ENCODE measurements around the gene WDR87. TPM values are rescaled to one million over a fixed set of nuclear protein-coding genes. Genes with fewer than 3 reads are reported as not detected.

Gene WDR87
- total and polyA plus RNA-seq, 9 of the 15 experiments (the other 6 are each of a cell fraction or from before 2014, with no cell fraction given): not detected

- Histone ChIP-seq H2AFZ (ENCODE audit: low read depth, low read length) (no peak overlapping the region), H3K9me3 (replicated peaks; ENCODE audit: control insufficient read depth, insufficient read depth, low read depth, low read length) (no peaks in the 10 kb centered on the region), H3K4me2 (ENCODE audit: insufficient read depth, low read length) (no peak overlapping the region), H3K27me3 (ENCODE audit: control insufficient read depth in 2 of 2, insufficient read depth in 2 of 2, low read length in 2 of 2) (no peaks in the 10 kb centered on the region), H3K9me1 (ENCODE audit: control insufficient read depth, insufficient read depth, low read length) (no peaks in the 10 kb centered on the region), H3K4me3 (no peak overlapping the region), H3K4me1 (replicated peaks in 1 of 2; ENCODE audit: control insufficient read depth in 2 of 2, insufficient read depth in 2 of 2, low read length in 2 of 2) (no peaks in the 10 kb centered on the region; a peak in 1 of 5 replicates), H3K9ac (ENCODE audit: insufficient read depth in 1 of 2, low read depth in 2 of 2, low read length in 2 of 2) (no peak overlapping the region), H3K79me2 (ENCODE audit: control insufficient read depth, insufficient read depth, low read length) (no peaks in the 10 kb centered on the region), H4K20me1 (replicated peaks; ENCODE audit: control insufficient read depth, insufficient read depth, low read length) (no peaks in the 10 kb centered on the region), H3K27ac (ENCODE audit: extremely low read depth, low read depth, low read length) (no peak overlapping the region), H3K36me3 (ENCODE audit: control insufficient read depth, insufficient read depth, low read length) (no peaks in the 10 kb centered on the region)
- TF ChIP-seq CCNT2 (IDR thresholded peaks at IDR 0.05; ENCODE audit: borderline replicate concordance, extremely low read depth, insufficient read length, low read depth, low read length) (no peak), ZNF444 (CRISPR knock-in tag; IDR thresholded peaks at IDR 0.05) (no peak), ZNF253 (CRISPR knock-in tag; conservative IDR thresholded peaks at IDR 0.05) (no peak), RNF219 (CRISPR knock-in tag; IDR thresholded peaks at IDR 0.05) (no peak), BCLAF1 (IDR thresholded peaks at IDR 0.05; ENCODE audit: borderline replicate concordance in 1 of 2, control insufficient read depth in 1 of 2, low read depth in 2 of 2, low read length in 1 of 2) (no peak), ZNF354B (CRISPR knock-in tag; IDR thresholded peaks at IDR 0.05) (no peak), BRD9 (IDR thresholded peaks at IDR 0.05; ENCODE audit: low read depth, partially characterized antibody) (no peak), CHAMP1 (IDR thresholded peaks at IDR 0.05) (no peak), HINFP (tag; conservative IDR thresholded peaks at IDR 0.05; ENCODE audit: low read depth) (no peak), KLF6 (CRISPR knock-in tag; IDR thresholded peaks at IDR 0.05; ENCODE audit: borderline replicate concordance) (no peak)
- 32% methylated on average over 10 of the region's 10 CpGs for WGBS (ENCODE audit: insufficient coverage, low coverage, missing lambda C conversion rate)
- in situ Hi-C loops (cut with MboI) (loop anchor here (10.0 kb wide), 1 partner anchor 299 kb away; the partner anchor contains the start of gene DPF1), intact Hi-C loops (cut with micrococcal nuclease) (no loop called here)
- FAIRE-seq (no peak), DNase-seq (ENCODE audit: extremely low read depth in 1 of 4, low spot score in 3 of 4) (no peak), ATAC-seq (no peak)
- BruUV-seq (replicated peaks): no TSS peak
- CTCF ChIA-PET (ENCODE audit: low intra/inter-chr PET ratio): no interaction called here
- POLR2A ChIA-PET: interaction anchor here (0.6 kb wide), 1 partner anchor 15 kb away, joined by 3 read pairs; no protein-coding TSS in a partner anchor
Measured at GRCh38 chr19:37926255-37926654, 19.9 kb upstream of the WDR87 start.

Data from K562 (cell line).